Astrocyte of the cerebellum (primary cell): Measurements from ENCODE around the gene ITGB1.

Experiments
- DNase-seq: peaks from one replicate; pipeline ENCODE4 v3.0.0-alpha.2; 2011; ENCODE audit warnings: low read depth
- H3K4me3 ChIP-seq: 2 replicates; pipeline ENCODE4 v1.5.1; 2011; ENCODE audit warnings: mild to moderate bottlenecking, low read depth, low read length, moderate library complexity
- in situ Hi-C: cut with HindIII; loops from 2 replicates; pipeline ENCODE4 v1.10.0; 2017; ENCODE audit warnings: low sequenced_read_pairs
- TF ChIP-seq, protein P1 (sequence below): IDR thresholded peaks from 2 replicates; pipeline ENCODE4 v1.5.1; 2012; ENCODE audit warnings: low read length, low read depth, moderate library complexity, mild to moderate bottlenecking; ENCODE audit errors: missing control alignments

Gene ITGB1

GRCh38 chr10:32937911-32938424, 20.1 kb downstream of the ITGB1 start:
- TF ChIP-seq, protein P1, sequence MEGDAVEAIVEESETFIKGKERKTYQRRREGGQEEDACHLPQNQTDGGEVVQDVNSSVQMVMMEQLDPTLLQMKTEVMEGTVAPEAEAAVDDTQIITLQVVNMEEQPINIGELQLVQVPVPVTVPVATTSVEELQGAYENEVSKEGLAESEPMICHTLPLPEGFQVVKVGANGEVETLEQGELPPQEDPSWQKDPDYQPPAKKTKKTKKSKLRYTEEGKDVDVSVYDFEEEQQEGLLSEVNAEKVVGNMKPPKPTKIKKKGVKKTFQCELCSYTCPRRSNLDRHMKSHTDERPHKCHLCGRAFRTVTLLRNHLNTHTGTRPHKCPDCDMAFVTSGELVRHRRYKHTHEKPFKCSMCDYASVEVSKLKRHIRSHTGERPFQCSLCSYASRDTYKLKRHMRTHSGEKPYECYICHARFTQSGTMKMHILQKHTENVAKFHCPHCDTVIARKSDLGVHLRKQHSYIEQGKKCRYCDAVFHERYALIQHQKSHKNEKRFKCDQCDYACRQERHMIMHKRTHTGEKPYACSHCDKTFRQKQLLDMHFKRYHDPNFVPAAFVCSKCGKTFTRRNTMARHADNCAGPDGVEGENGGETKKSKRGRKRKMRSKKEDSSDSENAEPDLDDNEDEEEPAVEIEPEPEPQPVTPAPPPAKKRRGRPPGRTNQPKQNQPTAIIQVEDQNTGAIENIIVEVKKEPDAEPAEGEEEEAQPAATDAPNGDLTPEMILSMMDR, result no peak
- DNase-seq, result no peak
- in situ Hi-C loops, result no loop called here

DNA sequence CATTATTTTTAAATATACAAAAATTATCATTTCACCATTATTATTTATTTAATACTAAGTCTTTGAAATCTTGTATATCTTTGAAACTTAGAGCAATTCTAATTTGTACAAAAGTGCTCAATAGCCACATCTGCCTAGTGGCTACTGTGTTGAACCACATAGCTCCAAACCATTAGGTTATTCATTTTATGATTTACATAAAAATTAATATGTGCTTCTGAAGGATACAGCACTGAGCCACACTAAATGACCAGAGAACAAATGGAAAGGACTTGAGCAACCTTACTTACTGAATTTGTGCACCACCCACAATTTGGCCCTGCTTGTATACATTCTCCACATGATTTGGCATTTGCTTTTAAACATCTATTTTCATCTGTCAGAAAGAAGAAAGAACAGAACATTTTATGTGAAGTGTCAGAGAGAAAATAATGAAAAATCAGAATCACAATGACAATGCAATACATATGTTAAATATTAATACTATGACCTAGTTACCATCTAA, 25.8 kb downstream of the ITGB1 start:
- in situ Hi-C loops, result no loop called here
- no peak overlapping the region for H3K4me3 ChIP-seq
- TF ChIP-seq, protein P1, result no peak
- no peak for DNase-seq

More at GRCh38 chr10:32937911-32938424, 20.1 kb downstream of the ITGB1 start:
- H3K4me3 ChIP-seq, result no peak overlapping the region

DNA sequence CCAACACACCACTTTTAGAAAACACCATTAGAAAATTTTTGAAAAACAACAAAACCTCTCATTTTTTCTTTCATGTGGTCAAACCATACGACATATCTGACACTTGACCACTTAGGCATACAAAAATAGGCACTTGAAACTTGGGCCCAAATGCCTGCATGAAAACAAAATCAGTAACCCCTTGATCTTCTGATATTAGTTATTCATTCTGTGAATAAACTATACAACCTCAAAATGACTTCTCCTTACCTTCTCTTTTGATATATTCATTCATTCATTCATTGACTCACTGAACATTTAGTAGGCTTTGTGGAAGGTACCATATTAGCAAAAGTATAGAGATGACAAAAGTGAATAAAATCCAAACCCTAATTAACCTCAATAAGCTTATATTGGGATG, 26.4 kb downstream of the ITGB1 start:
- no peak overlapping the region for H3K4me3 ChIP-seq
- TF ChIP-seq, protein P1, result no peak
- in situ Hi-C loops, result no loop called here
- DNase-seq, result no peak

DNA sequence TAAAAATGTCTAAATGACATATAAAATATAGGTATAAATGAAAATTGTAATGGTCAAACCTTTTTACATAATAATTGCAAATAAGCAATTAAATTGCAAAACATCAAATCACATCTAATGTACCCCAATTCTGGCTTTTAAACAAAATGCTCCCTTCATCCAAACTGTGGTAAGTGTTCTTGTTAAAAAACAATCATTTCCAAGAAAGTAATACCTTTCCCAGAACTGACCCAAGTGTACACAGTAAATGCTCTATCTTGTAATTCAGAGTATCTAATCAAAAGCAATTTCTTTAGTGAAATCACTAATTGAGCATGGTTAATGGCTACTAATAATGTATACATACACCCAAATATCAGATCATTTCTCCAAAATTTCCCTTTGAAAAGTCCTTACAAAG, 28.0 kb downstream of the ITGB1 start:
- TF ChIP-seq, protein P1, result no peak

GRCh38 chr10:32929634-32930033, 28.4 kb downstream of the ITGB1 start:
- in situ Hi-C loops, result no loop called here
- DNase-seq, result no peak
- TF ChIP-seq, protein P1, result no peak
- no peak overlapping the region for H3K4me3 ChIP-seq

More for the DNA sequence above, 28.0 kb downstream of the ITGB1 start:
- no peak overlapping the region for H3K4me3 ChIP-seq
- DNase-seq, result no peak
- in situ Hi-C loops, result no loop called here

DNA sequence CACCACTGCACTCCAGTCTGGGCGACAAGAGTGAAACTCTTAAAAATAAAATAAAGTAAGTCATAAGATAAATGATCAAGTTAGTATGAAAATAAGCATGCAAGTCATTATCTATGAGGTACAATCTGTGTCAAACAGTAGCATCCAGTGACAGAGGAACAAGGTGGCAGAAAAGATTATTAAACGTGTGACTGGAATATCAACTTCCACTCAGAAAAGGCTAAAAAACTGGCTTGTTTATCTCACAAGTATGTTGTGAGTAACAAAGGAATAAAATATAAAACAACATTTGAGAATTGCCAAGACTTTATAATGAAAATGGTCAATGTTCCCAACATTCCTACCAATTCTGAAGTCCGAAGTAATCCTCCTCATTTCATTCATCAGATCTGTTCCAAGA, 30.3 kb downstream of the ITGB1 start:
- DNase-seq, result no peak
- no peak overlapping the region for H3K4me3 ChIP-seq
- in situ Hi-C loops, result no loop called here
- TF ChIP-seq, protein P1, result no peak

GRCh38 chr10:32923849-32924248, 34.2 kb downstream of the ITGB1 start:
- H3K4me3 ChIP-seq, result no peak overlapping the region
- TF ChIP-seq, protein P1, result no peak
- in situ Hi-C loops, result no loop called here
- no peak for DNase-seq
